HEK293 (cell line): Measurements from ENCODE around the gene IP6K2.
A peak's percentile ranks its signal among the peaks of the same experiment; 100 is the strongest.

Experiments
- GLIS2 ChIP-seq: fragments of 450-650 bp; formaldehyde crosslinking; IDR thresholded peaks from 2 replicates; pipeline ENCODE4 v1.5.1; 2016; ENCODE audit warnings: missing biosample characterization, missing genetic modification characterization
- HOXD13 ChIP-seq: sonication (generic); formaldehyde crosslinking; IDR thresholded peaks from 2 replicates; pipeline ENCODE4 v1.8.0; 2022; ENCODE audit warnings: missing genetic modification reagents, borderline replicate concordance
- PRDM4 ChIP-seq: fragments of 450-650 bp; formaldehyde crosslinking; IDR thresholded peaks from 2 replicates; pipeline ENCODE4 v1.5.1; 2017; ENCODE audit warnings: missing biosample characterization, missing genetic modification characterization
- WT1 ChIP-seq: fragments of 450-650 bp; formaldehyde crosslinking; IDR thresholded peaks from 2 replicates; pipeline ENCODE4 v1.5.1; 2016; ENCODE audit warnings: missing biosample characterization, missing genetic modification characterization
- ZBTB6 ChIP-seq: fragments of 450-650 bp; formaldehyde crosslinking; IDR thresholded peaks from 2 replicates; pipeline ENCODE4 v1.5.1; 2017; ENCODE audit warnings: missing biosample characterization, missing genetic modification characterization
- ZNF174 ChIP-seq: fragments of 450-650 bp; formaldehyde crosslinking; IDR thresholded peaks from 2 replicates; pipeline ENCODE4 v1.5.0; 2017; ENCODE audit warnings: missing biosample characterization, mild to moderate bottlenecking, missing genetic modification characterization
- ZNF214 ChIP-seq: fragments of 450-650 bp; formaldehyde crosslinking; IDR thresholded peaks from 2 replicates; pipeline ENCODE4 v1.5.1; 2017; ENCODE audit warnings: missing biosample characterization, mild to moderate bottlenecking, missing genetic modification characterization, borderline replicate concordance
- ZNF341 ChIP-seq: fragments of 450-650 bp; formaldehyde crosslinking; IDR thresholded peaks from 2 replicates; pipeline ENCODE4; 2016; ENCODE audit warnings: low read depth, missing biosample characterization, missing genetic modification characterization
- ZNF362 ChIP-seq: fragments of 450-650 bp; formaldehyde crosslinking; IDR thresholded peaks from 2 replicates; pipeline ENCODE4 v1.5.1; 2016; ENCODE audit warnings: missing biosample characterization, missing genetic modification characterization
- ZNF518A ChIP-seq: fragments of 450-650 bp; formaldehyde crosslinking; conservative IDR thresholded peaks from 2 replicates; pipeline ENCODE4 v1.5.1; 2016; ENCODE audit warnings: low read depth, missing biosample characterization, missing genetic modification characterization
- ZNF561 ChIP-seq: fragments of 450-650 bp; IDR thresholded peaks from 2 replicates; pipeline ENCODE4 v1.5.1; 2018; ENCODE audit warnings: missing biosample characterization, missing genetic modification characterization, borderline replicate concordance
- ZNF626 ChIP-seq: fragments of 450-650 bp; sonication (Bioruptor Pico); formaldehyde crosslinking; IDR thresholded peaks from 2 replicates; pipeline ENCODE4 v1.5.1; 2018; ENCODE audit warnings: missing biosample characterization, missing genetic modification characterization, inconsistent platforms
- ZNF707 ChIP-seq: fragments of 450-650 bp; formaldehyde crosslinking; IDR thresholded peaks from 2 replicates; pipeline ENCODE4 v1.5.1; 2016; ENCODE audit warnings: missing biosample characterization, missing genetic modification characterization
- ZNF768 ChIP-seq: fragments of 450-650 bp; formaldehyde crosslinking; IDR thresholded peaks from 2 replicates; pipeline ENCODE4 v1.5.1; 2018; ENCODE audit warnings: missing biosample characterization, mild to moderate bottlenecking, missing genetic modification characterization
- ZNF792 ChIP-seq: fragments of 450-650 bp; formaldehyde crosslinking; IDR thresholded peaks from 2 replicates; pipeline ENCODE4 v1.5.1; 2016; ENCODE audit warnings: missing biosample characterization, missing genetic modification characterization
- TF ChIP-seq, protein P1 (sequence below): fragments of 450-650 bp; formaldehyde crosslinking; IDR thresholded peaks from 2 replicates; pipeline ENCODE4 v1.5.1; 2016; ENCODE audit warnings: missing biosample characterization, missing genetic modification characterization
- TF ChIP-seq, protein P2 (sequence below): sonication (generic); formaldehyde crosslinking; IDR thresholded peaks from 2 replicates; pipeline ENCODE4 v1.8.1; 2022; ENCODE audit warnings: mild to moderate bottlenecking, moderate library complexity, missing genetic modification reagents
- TF ChIP-seq, protein P3 (sequence below): fragments of 450-650 bp; formaldehyde crosslinking; IDR thresholded peaks from 2 replicates; pipeline ENCODE4 v1.5.1; 2016; ENCODE audit warnings: missing biosample characterization, missing genetic modification characterization
- TF ChIP-seq, protein P4 (sequence below): fragments of 450-650 bp; formaldehyde crosslinking; IDR thresholded peaks from 2 replicates; pipeline ENCODE4 v1.5.1; 2016; ENCODE audit warnings: missing biosample characterization, missing genetic modification characterization
- TF ChIP-seq, protein P5 (sequence below): fragments of 450-650 bp; formaldehyde crosslinking; conservative IDR thresholded peaks from 2 replicates; pipeline ENCODE4 v1.5.1; 2016; ENCODE audit warnings: low read depth, missing biosample characterization, missing genetic modification characterization

The IP6K2 gene

DNA sequence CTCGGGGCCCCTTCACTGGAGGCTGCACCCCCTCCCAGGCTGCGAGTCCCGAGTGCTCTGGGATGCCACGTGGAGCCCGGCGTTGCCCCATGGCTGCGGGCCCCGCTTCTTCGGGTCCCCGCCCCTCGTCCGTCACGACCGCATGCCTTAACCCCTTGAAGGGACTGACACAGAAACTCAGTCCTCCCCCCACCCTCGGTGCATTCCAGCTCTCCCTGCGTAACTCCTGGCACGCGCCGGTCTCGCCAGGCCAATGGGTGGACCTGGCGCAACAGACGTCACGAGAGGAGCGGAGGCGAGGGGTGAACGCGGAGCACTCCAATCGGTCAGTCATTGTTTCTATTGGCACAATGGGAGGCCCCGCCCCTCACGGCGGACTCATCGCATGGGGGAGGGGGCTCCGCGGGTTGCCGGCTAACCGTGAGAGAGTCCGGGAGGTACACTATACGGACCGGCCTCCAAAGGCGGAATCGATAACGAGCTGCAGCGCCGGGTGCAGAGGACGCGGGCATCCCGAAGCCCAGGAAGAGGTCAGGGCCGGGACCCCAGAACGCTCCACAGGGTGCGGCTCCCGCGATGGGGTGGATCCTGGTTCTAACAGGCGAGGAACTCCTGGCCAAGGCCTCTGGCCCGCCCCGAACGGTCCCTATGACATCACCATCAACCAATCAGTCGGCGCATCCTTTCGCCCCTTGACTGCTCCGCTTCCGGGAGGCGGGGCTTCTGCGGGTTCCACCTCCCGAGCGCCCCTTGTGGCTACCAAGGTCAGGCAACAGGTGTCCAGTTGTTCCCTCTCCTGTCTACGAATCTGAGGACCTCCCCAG lies 53.3 kb downstream of the IP6K2 start (continued):
- no peak for TF ChIP-seq ZNF362 (tag by site-specific recombination)
- 0 out of 2 replicates have a peak, but pooled peaks have one; percentile 8 for TF ChIP-seq PRDM4
- peak; percentile 73 for TF ChIP-seq WT1
- no peak for TF ChIP-seq ZNF518A
- 0 out of 2 replicates have a peak, but pooled peaks have one; percentile 37 for TF ChIP-seq ZNF561 (tag by site-specific recombination)
- TF ChIP-seq ZNF768, result no peak
- TF ChIP-seq, protein P1, sequence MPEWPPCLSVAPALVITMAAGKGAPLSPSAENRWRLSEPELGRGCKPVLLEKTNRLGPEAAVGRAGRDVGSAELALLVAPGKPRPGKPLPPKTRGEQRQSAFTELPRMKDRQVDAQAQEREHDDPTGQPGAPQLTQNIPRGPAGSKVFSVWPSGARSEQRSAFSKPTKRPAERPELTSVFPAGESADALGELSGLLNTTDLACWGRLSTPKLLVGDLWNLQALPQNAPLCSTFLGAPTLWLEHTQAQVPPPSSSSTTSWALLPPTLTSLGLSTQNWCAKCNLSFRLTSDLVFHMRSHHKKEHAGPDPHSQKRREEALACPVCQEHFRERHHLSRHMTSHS, result no peak
- TF ChIP-seq, protein P2, sequence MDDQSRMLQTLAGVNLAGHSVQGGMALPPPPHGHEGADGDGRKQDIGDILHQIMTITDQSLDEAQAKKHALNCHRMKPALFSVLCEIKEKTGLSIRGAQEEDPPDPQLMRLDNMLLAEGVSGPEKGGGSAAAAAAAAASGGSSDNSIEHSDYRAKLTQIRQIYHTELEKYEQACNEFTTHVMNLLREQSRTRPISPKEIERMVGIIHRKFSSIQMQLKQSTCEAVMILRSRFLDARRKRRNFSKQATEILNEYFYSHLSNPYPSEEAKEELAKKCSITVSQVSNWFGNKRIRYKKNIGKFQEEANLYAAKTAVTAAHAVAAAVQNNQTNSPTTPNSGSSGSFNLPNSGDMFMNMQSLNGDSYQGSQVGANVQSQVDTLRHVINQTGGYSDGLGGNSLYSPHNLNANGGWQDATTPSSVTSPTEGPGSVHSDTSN (CRISPR knock-in tag), result no peak
- TF ChIP-seq ZNF626 (tag by site-specific recombination), result no peak
- TF ChIP-seq, protein P3, sequence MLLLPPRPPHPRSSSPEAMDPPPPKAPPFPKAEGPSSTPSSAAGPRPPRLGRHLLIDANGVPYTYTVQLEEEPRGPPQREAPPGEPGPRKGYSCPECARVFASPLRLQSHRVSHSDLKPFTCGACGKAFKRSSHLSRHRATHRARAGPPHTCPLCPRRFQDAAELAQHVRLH (tag by site-specific recombination), result no peak
- TF ChIP-seq ZNF174 (tag by site-specific recombination), result no peak
- TF ChIP-seq, protein P4, sequence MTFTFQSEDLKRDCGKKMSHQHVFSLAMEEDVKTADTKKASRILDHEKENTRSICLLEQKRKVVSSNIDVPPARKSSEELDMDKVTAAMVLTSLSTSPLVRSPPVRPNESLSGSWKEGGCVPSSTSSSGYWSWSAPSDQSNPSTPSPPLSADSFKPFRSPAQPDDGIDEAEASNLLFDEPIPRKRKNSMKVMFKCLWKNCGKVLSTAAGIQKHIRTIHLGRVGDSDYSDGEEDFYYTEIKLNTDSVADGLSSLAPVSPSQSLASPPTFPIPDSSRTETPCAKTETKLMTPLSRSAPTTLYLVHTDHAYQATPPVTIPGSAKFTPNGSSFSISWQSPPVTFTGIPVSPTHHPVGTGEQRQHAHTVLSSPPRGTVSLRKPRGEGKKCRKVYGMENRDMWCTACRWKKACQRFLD (tag by site-specific recombination), result no peak
- peak; percentile 99 for TF ChIP-seq GLIS2 (tag by site-specific recombination)
- no peak for TF ChIP-seq HOXD13 (CRISPR knock-in tag)
- TF ChIP-seq ZNF792 (tag by site-specific recombination), result no peak
- TF ChIP-seq ZNF214, result no peak
- peak; percentile 70 for TF ChIP-seq ZNF341 (tag by site-specific recombination)
- TF ChIP-seq ZNF707 (tag by site-specific recombination), result no peak
- TF ChIP-seq ZBTB6 (tag by site-specific recombination), result 0 out of 2 replicates have a peak, but pooled peaks have one; percentile 38
- TF ChIP-seq, protein P5, sequence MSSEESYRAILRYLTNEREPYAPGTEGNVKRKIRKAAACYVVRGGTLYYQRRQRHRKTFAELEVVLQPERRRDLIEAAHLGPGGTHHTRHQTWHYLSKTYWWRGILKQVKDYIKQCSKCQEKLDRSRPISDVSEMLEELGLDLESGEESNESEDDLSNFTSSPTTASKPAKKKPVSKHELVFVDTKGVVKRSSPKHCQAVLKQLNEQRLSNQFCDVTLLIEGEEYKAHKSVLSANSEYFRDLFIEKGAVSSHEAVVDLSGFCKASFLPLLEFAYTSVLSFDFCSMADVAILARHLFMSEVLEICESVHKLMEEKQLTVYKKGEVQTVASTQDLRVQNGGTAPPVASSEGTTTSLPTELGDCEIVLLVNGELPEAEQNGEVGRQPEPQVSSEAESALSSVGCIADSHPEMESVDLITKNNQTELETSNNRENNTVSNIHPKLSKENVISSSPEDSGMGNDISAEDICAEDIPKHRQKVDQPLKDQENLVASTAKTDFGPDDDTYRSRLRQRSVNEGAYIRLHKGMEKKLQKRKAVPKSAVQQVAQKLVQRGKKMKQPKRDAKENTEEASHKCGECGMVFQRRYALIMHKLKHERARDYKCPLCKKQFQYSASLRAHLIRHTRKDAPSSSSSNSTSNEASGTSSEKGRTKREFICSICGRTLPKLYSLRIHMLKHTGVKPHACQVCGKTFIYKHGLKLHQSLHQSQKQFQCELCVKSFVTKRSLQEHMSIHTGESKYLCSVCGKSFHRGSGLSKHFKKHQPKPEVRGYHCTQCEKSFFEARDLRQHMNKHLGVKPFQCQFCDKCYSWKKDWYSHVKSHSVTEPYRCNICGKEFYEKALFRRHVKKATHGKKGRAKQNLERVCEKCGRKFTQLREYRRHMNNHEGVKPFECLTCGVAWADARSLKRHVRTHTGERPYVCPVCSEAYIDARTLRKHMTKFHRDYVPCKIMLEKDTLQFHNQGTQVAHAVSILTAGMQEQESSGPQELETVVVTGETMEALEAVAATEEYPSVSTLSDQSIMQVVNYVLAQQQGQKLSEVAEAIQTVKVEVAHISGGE (tag by site-specific recombination), result peak; percentile 38; the same call in 1 of the 2 replicates
